Ovary (tissue), 3 donors: ENCODE results near the gene NLRP9.

Experiments used
- CTCF ChIP-seq, 3 donors: fragments of 450-650 bp in 2 of 3; fragments of 200-600 bp in 1 of 3; IDR thresholded peaks; one replicate each; pipeline versions ENCODE4 v1.5.1 to v1.8.0; 2016 to 2022; ENCODE audit warnings: antibody characterized with exemption in 3 of 3, mild to moderate bottlenecking in 1 of 3
- EP300 ChIP-seq: sonication (generic); formaldehyde crosslinking; IDR thresholded peaks from one replicate; pipeline ENCODE4 v1.6.1; 2017; ENCODE audit warnings: antibody characterized with exemption
- POLR2A ChIP-seq: fragments of 450-650 bp; IDR thresholded peaks from one replicate; pipeline ENCODE4 v1.6.1; 2017; ENCODE audit warnings: antibody characterized with exemption, mild to moderate bottlenecking, moderate library complexity
- donor health status: DM: no; HTN: no; CAD: no.

- TF ChIP-seq CTCF (IDR thresholded peaks at IDR 0.05) = no peak
- TF ChIP-seq POLR2A = no peak
- no peak for TF ChIP-seq EP300
Measured at GRCh38 chr19:55680339-55681130, 57.7 kb downstream of the NLRP9 start.
